Ovary (tissue), 3 donors: ENCODE measurements around the gene GPR84.

Source experiments
- POLR2A ChIP-seq: fragments of 450-650 bp; IDR thresholded peaks from one replicate; pipeline ENCODE4 v1.6.1; 2017; ENCODE audit warnings: antibody characterized with exemption, mild to moderate bottlenecking, moderate library complexity
- TF ChIP-seq, protein P1 (sequence below), 3 donors: fragments of 450-650 bp in 2 of 3; fragments of 200-600 bp in 1 of 3; IDR thresholded peaks; one replicate each; pipeline versions ENCODE4 v1.5.1 to v1.8.0; 2016 to 2022; ENCODE audit warnings: antibody characterized with exemption in 3 of 3, mild to moderate bottlenecking in 1 of 3
- donor health status: DM: no; HTN: no; CAD: no.

- TF ChIP-seq, protein P1, sequence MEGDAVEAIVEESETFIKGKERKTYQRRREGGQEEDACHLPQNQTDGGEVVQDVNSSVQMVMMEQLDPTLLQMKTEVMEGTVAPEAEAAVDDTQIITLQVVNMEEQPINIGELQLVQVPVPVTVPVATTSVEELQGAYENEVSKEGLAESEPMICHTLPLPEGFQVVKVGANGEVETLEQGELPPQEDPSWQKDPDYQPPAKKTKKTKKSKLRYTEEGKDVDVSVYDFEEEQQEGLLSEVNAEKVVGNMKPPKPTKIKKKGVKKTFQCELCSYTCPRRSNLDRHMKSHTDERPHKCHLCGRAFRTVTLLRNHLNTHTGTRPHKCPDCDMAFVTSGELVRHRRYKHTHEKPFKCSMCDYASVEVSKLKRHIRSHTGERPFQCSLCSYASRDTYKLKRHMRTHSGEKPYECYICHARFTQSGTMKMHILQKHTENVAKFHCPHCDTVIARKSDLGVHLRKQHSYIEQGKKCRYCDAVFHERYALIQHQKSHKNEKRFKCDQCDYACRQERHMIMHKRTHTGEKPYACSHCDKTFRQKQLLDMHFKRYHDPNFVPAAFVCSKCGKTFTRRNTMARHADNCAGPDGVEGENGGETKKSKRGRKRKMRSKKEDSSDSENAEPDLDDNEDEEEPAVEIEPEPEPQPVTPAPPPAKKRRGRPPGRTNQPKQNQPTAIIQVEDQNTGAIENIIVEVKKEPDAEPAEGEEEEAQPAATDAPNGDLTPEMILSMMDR (IDR thresholded peaks at IDR 0.05), result no peak
- TF ChIP-seq POLR2A, result no peak
These were observed 15.2 kb downstream of the GPR84 start for GRCh38 chr12:54349036-54349435.
